Stimulated activated CD4-positive, alpha-beta T cell treated with anti-CD3 and anti-CD28 coated beads, Interleukin-2, amount 100 ng/mL, for 24 hours (primary cell): ENCODE data around the gene KLHL10.
"Not testable (repeated sequence)": the region's sequence is repeated elsewhere in the genome, so short reads cannot be mapped to it uniquely, and the experiment has no call there.

ENCODE experiments used
- DNase-seq, 2 donors: peaks; one replicate each; pipeline ENCODE4 v3.0.0-alpha.2; 2020

The KLHL10 gene

GRCh38 chr17:41813699-41814124, 23.9 kb upstream of the KLHL10 start:
- DNase-seq = no peak

GRCh38 chr17:41814195-41814594, 23.4 kb upstream of the KLHL10 start:
- DNase-seq = no peak

- DNase-seq = no peak
Measured at GRCh38 chr17:41816637-41817320, 20.8 kb upstream of the KLHL10 start.

GRCh38 chr17:41818024-41818423, 19.6 kb upstream of the KLHL10 start:
- DNase-seq = no peak

- DNase-seq = no peak
Measured at GRCh38 chr17:41821776-41822175, 15.8 kb upstream of the KLHL10 start.

GRCh38 chr17:41822216-41823140, 15.1 kb upstream of the KLHL10 start:
- DNase-seq = no peak

- no peak for DNase-seq
Measured at GRCh38 chr17:41823141-41823524, 14.5 kb upstream of the KLHL10 start.

GRCh38 chr17:41823580-41823979, 14.0 kb upstream of the KLHL10 start:
- DNase-seq = no peak

- no peak for DNase-seq
Measured at GRCh38 chr17:41824086-41824485, 13.5 kb upstream of the KLHL10 start.

- DNase-seq = no peak
Measured at GRCh38 chr17:41825175-41825845, 12.3 kb upstream of the KLHL10 start.

- DNase-seq = not testable (repeated sequence)
Measured at GRCh38 chr17:41829961-41830360, 7.7 kb upstream of the KLHL10 start.

GRCh38 chr17:41835214-41835799, 2.3 kb upstream of the KLHL10 start:
- no peak for DNase-seq

GRCh38 chr17:41835800-41836549, 1.6 kb upstream of the KLHL10 start, which contains the start of gene NT5C3B:
TSS of gene NT5C3B (minus strand) at chr17:41836232. CDS start at chr17:41836193, 39 bp downstream.
- peak; percentile 49 to 69 for DNase-seq

- DNase-seq = no peak
Measured at GRCh38 chr17:41836550-41837196, 952 bp upstream of the KLHL10 start.

GRCh38 chr17:41839448-41839847, 1.8 kb downstream of the KLHL10 start:
- DNase-seq = not testable (repeated sequence)

GRCh38 chr17:41840781-41841180, 3.2 kb downstream of the KLHL10 start:
- DNase-seq = not testable (repeated sequence)

GRCh38 chr17:41844971-41845370, 7.3 kb downstream of the KLHL10 start:
- no peak for DNase-seq

GRCh38 chr17:41848788-41849187, 11.2 kb downstream of the KLHL10 start:
- DNase-seq = no peak

GRCh38 chr17:41849251-41849990, 11.8 kb downstream of the KLHL10 start:
- no peak for DNase-seq

GRCh38 chr17:41851382-41851781, 13.8 kb downstream of the KLHL10 start:
- not testable (repeated sequence) for DNase-seq
